Measurements from ENCODE around the gene ZMAT5. TPM values are rescaled to one million over a fixed set of nuclear protein-coding genes. Genes with fewer than 3 reads are reported as not detected.

Gene ZMAT5
- total RNA-seq, 1 donor from 2014 or later = 16.9 TPM

GRCh38 chr22:29790061-29790460 lies 23.3 kb upstream of the ZMAT5 start:
- no peak for DNase-seq
- no peaks in the 10 kb centered on the region for H3K27me3 Mint-ChIP-seq (ENCODE audit: unreplicated experiment)
- H3K4me3 Mint-ChIP-seq (ENCODE audit: unreplicated experiment) = no peak overlapping the region
- H3K9me3 Mint-ChIP-seq (ENCODE audit: unreplicated experiment) = peaks cover 3% of the 10 kb centered on the region
- TF ChIP-seq CTCF (IDR thresholded peaks at IDR 0.05; ENCODE audit: partially characterized antibody, unreplicated experiment) = no peak
- no peak overlapping the region for H3K27ac Mint-ChIP-seq (ENCODE audit: unreplicated experiment)
- H3K4me1 Mint-ChIP-seq (ENCODE audit: low read depth, unreplicated experiment) = peaks cover 6% of the 10 kb centered on the region
- no peaks in the 10 kb centered on the region for H3K36me3 Mint-ChIP-seq (ENCODE audit: unreplicated experiment)

- Mint-ChIP-seq H3K9me3 (ENCODE audit: unreplicated experiment) (peaks cover 5% of the 10 kb centered on the region), H3K36me3 (ENCODE audit: unreplicated experiment) (no peaks in the 10 kb centered on the region), H3K4me3 (ENCODE audit: unreplicated experiment) (no peak overlapping the region), H3K27ac (ENCODE audit: unreplicated experiment) (no peak overlapping the region), H3K4me1 (ENCODE audit: low read depth, unreplicated experiment) (peaks cover 8% of the 10 kb centered on the region), H3K27me3 (ENCODE audit: unreplicated experiment) (peaks cover 2% of the 10 kb centered on the region)
- DNase-seq = no peak
- TF ChIP-seq CTCF (IDR thresholded peaks at IDR 0.05; ENCODE audit: partially characterized antibody, unreplicated experiment) = no peak
These were observed 21.8 kb upstream of the ZMAT5 start for GRCh38 chr22:29788339-29789279.

- Mint-ChIP-seq H3K4me3 (ENCODE audit: unreplicated experiment) (no peak overlapping the region), H3K27me3 (ENCODE audit: unreplicated experiment) (peaks cover 4% of the 10 kb centered on the region), H3K4me1 (ENCODE audit: low read depth, unreplicated experiment) (peaks cover 10% of the 10 kb centered on the region), H3K9me3 (ENCODE audit: unreplicated experiment) (peaks cover 5% of the 10 kb centered on the region), H3K36me3 (ENCODE audit: unreplicated experiment) (no peaks in the 10 kb centered on the region), H3K27ac (ENCODE audit: unreplicated experiment) (no peak overlapping the region)
- DNase-seq = no peak
- TF ChIP-seq CTCF (IDR thresholded peaks at IDR 0.05; ENCODE audit: partially characterized antibody, unreplicated experiment) = no peak
These were observed 20.7 kb upstream of the ZMAT5 start for GRCh38 chr22:29787371-29787980.

GRCh38 chr22:29786031-29786430 lies 19.2 kb upstream of the ZMAT5 start:
- H3K4me3 Mint-ChIP-seq (ENCODE audit: unreplicated experiment) = no peak overlapping the region
- TF ChIP-seq CTCF (IDR thresholded peaks at IDR 0.05; ENCODE audit: partially characterized antibody, unreplicated experiment) = no peak
- no peak for DNase-seq
- H3K4me1 Mint-ChIP-seq (ENCODE audit: low read depth, unreplicated experiment) = peaks cover 16% of the 10 kb centered on the region
- H3K27ac Mint-ChIP-seq (ENCODE audit: unreplicated experiment) = no peak overlapping the region
- no peaks in the 10 kb centered on the region for H3K36me3 Mint-ChIP-seq (ENCODE audit: unreplicated experiment)
- peaks cover 4% of the 10 kb centered on the region for H3K27me3 Mint-ChIP-seq (ENCODE audit: unreplicated experiment)
- H3K9me3 Mint-ChIP-seq (ENCODE audit: unreplicated experiment) = peaks cover 5% of the 10 kb centered on the region
